Urinary bladder (tissue), 4 donors: Measurements from ENCODE around the gene SAMD5. TPM values are rescaled to one million over a fixed set of nuclear protein-coding genes. Genes with fewer than 3 reads are reported as not detected.
"Not testable (repeated sequence)": the region's sequence is repeated elsewhere in the genome, so short reads cannot be mapped to it uniquely, and the experiment has no call there.

Experiments used
- DNase-seq: peaks from one replicate; pipeline ENCODE4 v3.0.0-alpha.2; 2015; ENCODE audit errors: extremely low spot score
- H3K27ac ChIP-seq: one replicate; pipeline ENCODE4 v1.5.1; 2013; ENCODE audit warnings: low read depth, mild to moderate bottlenecking, moderate library complexity
- H3K36me3 ChIP-seq: one replicate; pipeline ENCODE4 v1.6.1; 2013; ENCODE audit warnings: mild to moderate bottlenecking, moderate library complexity; ENCODE audit not compliant: insufficient read depth
- H3K4me1 ChIP-seq: one replicate; pipeline ENCODE4 v1.6.1; 2013; ENCODE audit warnings: mild to moderate bottlenecking, moderate library complexity; ENCODE audit not compliant: insufficient read depth
- H3K4me3 ChIP-seq: one replicate; pipeline ENCODE4 v1.5.1; 2013; ENCODE audit warnings: low read depth, low read length
- WGBS: extraction: QIAGEN DNeasy Blood & Tissue Kit; methylation state at CpG from one replicate; pipeline ENCODE4 v1.1.7; 2013; 5-methylcytosine and 5-hydroxymethylcytosine counted together
- polyA plus RNA-seq: library from polyadenylated mRNA; stranded (reverse); fragments of 200-250 nt; gene quantifications from one replicate; pipeline ENCODE4 v1.2.3, GENCODE V29; 2013
- total RNA-seq: library from RNA; depleted of rRNA; stranded (reverse); fragments of >200 nt; gene quantifications from one replicate; pipeline ENCODE4 v1.2.3, GENCODE V29; 2014
- donor health status: healthy with polysubstance abuse.
- donor health status: healthy.

Gene SAMD5
- total and polyA plus RNA-seq, 2 donors = 2.2 to 45.9 TPM

DNA sequence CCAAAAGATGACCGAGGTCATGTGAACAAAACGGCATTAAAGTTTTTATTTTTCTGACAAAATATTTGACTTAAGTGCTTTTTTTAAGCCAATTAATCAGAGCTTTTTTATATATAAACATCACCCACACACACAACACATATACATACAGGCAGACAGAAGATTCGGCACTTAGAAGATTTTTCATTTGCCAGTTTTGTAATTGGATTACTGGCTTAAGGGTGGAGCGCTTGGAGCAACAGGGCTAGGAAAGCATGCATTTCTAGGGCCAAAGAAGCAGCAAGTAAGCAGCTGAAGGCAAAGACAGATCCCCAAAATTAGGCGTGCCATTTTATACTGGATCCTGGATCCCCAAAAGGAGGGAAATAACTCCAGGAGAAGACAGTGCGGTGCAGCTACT lies 30.3 kb downstream of the SAMD5 start:
- WGBS = 80% methylated on average over 6 of the region's 6 CpGs
- no peak overlapping the region for H3K27ac ChIP-seq
- no peak overlapping the region for H3K4me3 ChIP-seq
- H3K36me3 ChIP-seq = no peaks in the 10 kb centered on the region
- no peaks in the 10 kb centered on the region for H3K4me1 ChIP-seq
- DNase-seq = no peak

DNA sequence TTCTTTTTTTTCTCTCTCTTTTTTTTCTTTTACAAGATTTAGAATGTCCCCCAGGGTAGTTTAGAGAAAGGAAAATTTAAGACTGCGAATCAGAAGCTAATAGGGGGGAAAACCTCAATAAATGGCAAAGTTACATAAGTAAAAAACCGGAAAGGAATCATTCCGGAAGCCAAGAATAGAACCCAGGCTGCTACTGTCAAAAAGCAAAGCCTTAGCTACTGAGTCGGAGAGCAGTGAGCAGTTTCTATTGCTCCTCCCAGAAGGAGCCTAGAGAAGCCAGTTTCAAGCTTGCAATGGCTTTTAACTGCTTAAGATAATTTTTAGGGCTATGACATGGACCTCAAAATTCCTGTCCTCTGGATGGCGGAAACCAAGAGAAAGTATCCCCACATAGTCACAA lies 31.6 kb downstream of the SAMD5 start:
- no peaks in the 10 kb centered on the region for H3K36me3 ChIP-seq
- H3K27ac ChIP-seq = no peak overlapping the region
- no peak overlapping the region for H3K4me3 ChIP-seq
- no peak for DNase-seq
- no peaks in the 10 kb centered on the region for H3K4me1 ChIP-seq
- 78% methylated on average over 5 of the region's 5 CpGs for WGBS

DNA sequence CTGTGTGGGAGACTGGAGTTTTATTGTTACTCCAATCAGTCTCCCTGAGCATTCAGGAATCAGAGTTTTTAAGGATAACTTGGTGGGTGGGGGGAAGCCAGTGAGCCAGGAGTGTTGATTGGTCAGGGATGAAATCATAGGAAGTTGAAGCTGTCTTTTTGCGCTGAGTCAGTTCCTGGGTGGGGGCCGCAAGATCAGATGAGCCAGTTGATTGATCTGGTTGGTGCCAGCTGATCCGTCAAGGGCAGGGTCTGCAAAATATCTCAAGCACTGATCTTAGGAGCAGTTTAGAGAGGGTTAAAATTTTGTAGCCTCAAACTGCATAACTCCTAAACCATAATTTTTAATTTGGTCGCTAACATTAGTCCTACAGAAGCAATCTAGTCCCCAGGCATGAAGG lies 33.9 kb downstream of the SAMD5 start:
- not testable (repeated sequence) for H3K27ac ChIP-seq, H3K36me3 ChIP-seq, H3K4me1 ChIP-seq, H3K4me3 ChIP-seq, DNase-seq
- 82% methylated on average over 4 of the region's 4 CpGs for WGBS

DNA sequence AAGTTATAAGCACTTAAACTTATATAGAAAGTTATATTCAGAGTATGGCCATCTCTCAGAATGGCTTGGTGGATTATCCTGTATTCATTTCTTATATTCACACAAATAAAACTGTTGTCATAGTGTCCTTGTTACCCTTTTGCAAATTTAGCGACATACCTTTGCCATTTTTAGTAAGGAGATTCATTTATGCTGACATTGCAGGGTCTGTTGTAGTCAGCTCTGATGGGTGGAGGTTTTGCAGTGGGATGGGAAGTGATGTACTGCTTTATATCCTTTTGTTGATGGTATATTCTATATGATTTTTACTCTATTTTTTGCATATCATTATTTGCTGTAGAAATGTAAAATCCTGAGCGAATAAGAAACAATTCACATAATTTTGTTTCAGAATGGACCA lies 35.9 kb downstream of the SAMD5 start:
- no peak overlapping the region for H3K4me3 ChIP-seq
- no peak overlapping the region for H3K27ac ChIP-seq
- DNase-seq = no peak
- 85% methylated on average over 2 of the region's 2 CpGs for WGBS
- H3K4me1 ChIP-seq = no peaks in the 10 kb centered on the region
- no peaks in the 10 kb centered on the region for H3K36me3 ChIP-seq

GRCh38 chr6:147546501-147547368 lies 38.2 kb downstream of the SAMD5 start:
- H3K4me1 ChIP-seq = no peaks in the 10 kb centered on the region
- H3K36me3 ChIP-seq = no peaks in the 10 kb centered on the region
- WGBS = 78% methylated on average over 6 of the region's 6 CpGs
- no peak overlapping the region for H3K4me3 ChIP-seq
- no peak overlapping the region for H3K27ac ChIP-seq
- no peak for DNase-seq

DNA sequence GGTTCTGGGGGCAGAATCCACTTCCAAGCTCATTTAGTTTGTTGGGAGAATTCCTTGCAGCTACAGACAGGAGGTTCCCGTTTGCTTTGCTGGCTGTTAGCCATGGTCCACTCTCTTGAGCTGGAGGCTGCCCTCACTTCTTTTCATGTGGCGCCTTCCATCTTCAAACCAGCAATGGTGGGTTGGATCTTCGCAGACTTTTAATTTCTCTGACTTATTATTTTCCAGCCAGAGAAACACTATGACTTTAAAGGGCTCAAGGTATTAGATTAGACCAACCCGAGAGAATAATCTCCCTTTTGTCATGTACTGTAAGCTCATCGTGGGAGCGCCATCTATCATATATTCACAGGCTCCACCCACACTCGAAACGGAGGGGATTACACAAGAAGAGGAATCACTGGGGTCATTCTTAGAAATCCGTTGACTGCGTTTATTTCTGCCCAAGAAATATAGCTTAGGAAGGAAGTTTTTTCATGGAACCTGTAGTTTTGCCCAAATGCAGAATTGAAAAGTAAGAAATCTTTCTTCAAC lies 38.9 kb downstream of the SAMD5 start:
- no peak overlapping the region for H3K4me3 ChIP-seq
- no peak overlapping the region for H3K27ac ChIP-seq
- 74% methylated on average over 10 of the region's 10 CpGs for WGBS
- H3K36me3 ChIP-seq = no peaks in the 10 kb centered on the region
- DNase-seq = no peak
- no peaks in the 10 kb centered on the region for H3K4me1 ChIP-seq

DNA sequence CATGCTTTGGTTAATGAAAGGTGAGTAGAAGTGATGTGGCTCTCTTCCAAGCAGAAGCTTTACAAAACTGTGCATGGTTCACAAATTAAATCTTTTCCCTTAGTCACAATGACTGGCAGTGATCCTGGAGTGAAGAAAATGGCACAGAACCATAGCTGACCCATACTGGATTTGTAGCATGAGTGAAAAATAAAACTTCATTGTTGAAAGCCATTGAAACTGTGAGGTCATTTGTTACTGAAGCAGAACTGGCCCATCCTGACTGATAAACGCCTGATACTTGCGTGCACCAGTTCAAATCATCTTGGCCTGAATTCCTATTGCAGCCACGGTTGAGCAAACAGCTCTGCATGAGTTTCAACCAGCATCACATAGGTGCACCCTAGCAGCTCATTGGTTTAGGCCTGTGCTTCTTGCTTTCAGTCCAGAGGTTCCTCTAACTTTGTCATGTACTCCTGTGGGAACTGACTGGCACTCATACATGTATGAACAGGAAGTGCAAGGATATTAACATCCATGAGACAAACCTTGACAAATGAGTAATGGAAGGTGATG lies 40.5 kb downstream of the SAMD5 start:
- H3K4me1 ChIP-seq = no peaks in the 10 kb centered on the region
- H3K4me3 ChIP-seq = no peak overlapping the region
- WGBS = 95% methylated on average over 3 of the region's 3 CpGs
- no peaks in the 10 kb centered on the region for H3K36me3 ChIP-seq
- DNase-seq = no peak
- H3K27ac ChIP-seq = no peak overlapping the region

- 62% methylated on average over 4 of the region's 4 CpGs for WGBS
- H3K4me3 ChIP-seq = no peak overlapping the region
- H3K27ac ChIP-seq = no peak overlapping the region
- H3K4me1 ChIP-seq = no peaks in the 10 kb centered on the region
- H3K36me3 ChIP-seq = no peaks in the 10 kb centered on the region
- no peak for DNase-seq
These were observed 41.0 kb downstream of the SAMD5 start for GRCh38 chr6:147549531-147549930.

DNA sequence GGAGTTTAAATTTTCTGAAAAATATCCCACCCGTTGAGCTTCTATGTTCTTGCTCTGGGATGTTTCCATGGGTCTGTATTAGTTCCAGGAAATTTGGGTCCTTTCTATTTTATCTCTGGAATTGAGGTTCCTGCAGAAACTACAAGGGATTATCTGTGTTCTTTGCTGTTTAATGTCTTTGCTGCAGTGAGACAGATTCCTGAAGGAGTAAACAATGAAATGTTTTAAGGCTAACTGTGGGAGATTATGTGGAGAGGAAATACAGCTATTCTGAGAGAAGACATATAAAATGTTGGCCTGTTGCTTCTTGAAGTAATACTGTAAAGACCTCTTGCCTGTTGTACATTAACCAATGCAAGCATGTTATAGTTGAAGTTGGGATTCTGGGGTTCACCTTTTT lies 43.5 kb downstream of the SAMD5 start:
- WGBS = 27% methylated on average over 1 of the region's 1 CpG
- no peak for DNase-seq
- H3K36me3 ChIP-seq = no peaks in the 10 kb centered on the region

GRCh38 chr6:147553099-147553498 lies 44.6 kb downstream of the SAMD5 start:
- H3K36me3 ChIP-seq = no peaks in the 10 kb centered on the region
- no peaks in the 10 kb centered on the region for H3K4me1 ChIP-seq
- H3K27ac ChIP-seq = no peak overlapping the region
- WGBS = 98% methylated on average over 1 of the region's 1 CpG
- no peak overlapping the region for H3K4me3 ChIP-seq
- no peak for DNase-seq

More for the DNA sequence above, 43.5 kb downstream of the SAMD5 start:
- no peak overlapping the region for H3K27ac ChIP-seq
- no peaks in the 10 kb centered on the region for H3K4me1 ChIP-seq
- H3K4me3 ChIP-seq = no peak overlapping the region

DNA sequence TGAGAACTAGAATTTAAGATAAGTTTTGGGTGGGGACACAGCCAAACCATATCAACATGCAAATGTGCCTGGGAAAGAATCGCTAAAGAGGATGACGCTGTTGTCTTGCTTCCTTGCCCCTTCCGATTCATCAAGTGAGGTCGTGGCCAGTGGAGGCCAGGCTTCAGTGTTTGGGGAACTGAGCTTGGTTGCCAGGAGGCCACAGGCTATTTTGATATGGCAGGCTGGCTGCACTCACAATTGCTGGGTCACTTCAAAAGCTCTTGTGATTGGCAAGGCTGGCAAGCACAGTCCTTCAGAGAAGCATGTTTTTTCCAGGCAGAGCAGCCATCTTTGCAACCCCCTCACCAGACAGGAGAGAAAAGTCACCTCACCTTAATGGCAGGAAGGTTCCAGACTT lies 45.8 kb downstream of the SAMD5 start:
- H3K36me3 ChIP-seq = no peaks in the 10 kb centered on the region
- 98% methylated on average over 4 of the region's 4 CpGs for WGBS
- no peak overlapping the region for H3K27ac ChIP-seq
- no peaks in the 10 kb centered on the region for H3K4me1 ChIP-seq
- H3K4me3 ChIP-seq = no peak overlapping the region
- no peak for DNase-seq

DNA sequence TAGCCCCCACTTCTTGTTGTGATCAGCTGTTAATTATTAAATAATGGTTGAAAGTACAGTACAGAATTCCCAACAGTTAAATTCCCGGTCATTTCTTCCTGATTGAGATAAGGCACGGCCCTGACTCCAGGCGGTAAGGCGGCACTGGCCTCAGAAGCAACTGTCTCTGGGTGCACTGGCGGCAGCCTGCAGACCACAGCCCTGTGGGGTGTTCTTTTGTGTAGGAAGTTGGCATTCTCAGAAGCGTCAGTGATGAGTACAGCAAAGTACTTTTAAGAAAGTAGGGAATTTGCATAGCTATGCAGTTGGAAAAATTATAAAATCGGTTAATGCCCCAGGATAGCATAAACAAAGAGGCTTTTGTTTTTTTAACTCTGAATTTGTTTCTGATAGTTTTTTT lies 50.5 kb downstream of the SAMD5 start:
- no peaks in the 10 kb centered on the region for H3K4me1 ChIP-seq
- no peaks in the 10 kb centered on the region for H3K36me3 ChIP-seq
- H3K27ac ChIP-seq = no peak overlapping the region
- WGBS = 64% methylated on average over 7 of the region's 7 CpGs
- H3K4me3 ChIP-seq = no peak overlapping the region
- DNase-seq = no peak

GRCh38 chr6:147560670-147561069 lies 52.2 kb downstream of the SAMD5 start:
- H3K4me3 ChIP-seq = no peak overlapping the region
- H3K36me3 ChIP-seq = no peaks in the 10 kb centered on the region
- H3K27ac ChIP-seq = no peak overlapping the region
- DNase-seq = no peak
- H3K4me1 ChIP-seq = no peaks in the 10 kb centered on the region

DNA sequence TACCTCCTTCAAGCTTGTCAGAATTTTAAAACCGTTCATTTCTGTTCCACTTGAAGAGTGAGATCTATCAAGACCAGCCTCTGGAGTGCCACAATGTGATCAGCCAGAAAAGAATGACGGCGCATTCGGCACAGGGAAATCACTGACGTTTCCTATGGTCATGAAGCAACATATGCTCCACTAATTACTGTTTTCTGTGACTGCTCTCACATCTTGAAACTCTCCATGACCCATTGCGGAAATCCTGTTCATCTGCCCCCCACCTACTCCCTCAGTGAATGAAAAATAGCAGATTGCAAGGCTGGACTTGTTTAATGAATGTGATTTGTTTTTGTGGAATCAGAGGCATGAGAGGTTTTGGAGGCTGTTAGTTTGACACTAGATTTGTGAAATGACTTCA lies 53.2 kb downstream of the SAMD5 start:
- Histone ChIP-seq H3K4me3 (no peak overlapping the region), H3K27ac (no peak overlapping the region), H3K36me3 (no peaks in the 10 kb centered on the region), H3K4me1 (no peaks in the 10 kb centered on the region)
- 82% methylated on average over 6 of the region's 6 CpGs for WGBS
- peak; percentile 40 for DNase-seq
